Measurements from ENCODE around the gene ERN1. TPM values are rescaled to one million over a fixed set of nuclear protein-coding genes. Genes with fewer than 3 reads are reported as not detected.
A peak's percentile ranks its signal among the peaks of the same experiment; 100 is the strongest.

The ERN1 gene
- total RNA-seq, 1 experiment from 2014 or later, result 79.5 TPM

- no peak for TF ChIP-seq CTCF (IDR thresholded peaks at IDR 0.05; ENCODE audit: unreplicated experiment)
- no peaks in the 10 kb centered on the region for H3K9me3 Mint-ChIP-seq (ENCODE audit: unreplicated experiment)
- no TSS peak for BruUV-seq (replicated peaks)
- CTCF ChIA-PET, result interaction anchor here (0.6 to 1.1 kb wide), 5 partner anchors 12 to 136 kb away, joined by 3 to 5 read pairs (median 5); no protein-coding TSS in a partner anchor
- H3K27ac Mint-ChIP-seq (ENCODE audit: low read depth, unreplicated experiment), result no peak overlapping the region
- no peak overlapping the region for H3K4me3 Mint-ChIP-seq (ENCODE audit: unreplicated experiment)
- POLR2A ChIA-PET, result interaction anchor here (0.6 to 7.1 kb wide), 69 partner anchors 9 to 1192 kb away, joined by 3 to 94 read pairs (median 5); partner anchors contain the start of genes CCDC47, CEP95, DDX42 and DDX5
- peaks cover 23% of the 10 kb centered on the region for H3K4me1 Mint-ChIP-seq (ENCODE audit: insufficient read depth, unreplicated experiment)
- H3K27me3 Mint-ChIP-seq (ENCODE audit: insufficient read depth, unreplicated experiment), result no peaks in the 10 kb centered on the region
- DNase-seq (ENCODE audit: unreplicated experiment), result peak; percentile 99
- H3K36me3 Mint-ChIP-seq (ENCODE audit: insufficient read depth, unreplicated experiment), result no peaks in the 10 kb centered on the region
- intact Hi-C loops (cut with micrococcal nuclease), result loop anchor here (1.0 kb wide), 2 partner anchors 114 to 136 kb away; no protein-coding TSS in a partner anchor
These were observed 15.9 kb upstream of the ERN1 start for GRCh38 chr17:64145751-64146417.

- ChIA-PET POLR2A (interaction anchor here (0.7 to 7.1 kb wide), 56 partner anchors 9 to 372 kb away, joined by 3 to 94 read pairs (median 6); partner anchors contain the start of genes CCDC47, CEP95, DDX42 and DDX5), CTCF (interaction anchor here (0.7 to 1.1 kb wide), 4 partner anchors 11 to 136 kb away, joined by 3 to 5 read pairs (median 5); no protein-coding TSS in a partner anchor)
- no peaks in the 10 kb centered on the region for H3K9me3 Mint-ChIP-seq (ENCODE audit: unreplicated experiment)
- DNase-seq (ENCODE audit: unreplicated experiment), result no peak
- H3K27ac Mint-ChIP-seq (ENCODE audit: low read depth, unreplicated experiment), result no peak overlapping the region
- no peaks in the 10 kb centered on the region for H3K27me3 Mint-ChIP-seq (ENCODE audit: insufficient read depth, unreplicated experiment)
- no peak for TF ChIP-seq CTCF (IDR thresholded peaks at IDR 0.05; ENCODE audit: unreplicated experiment)
- no TSS peak for BruUV-seq (replicated peaks)
- H3K36me3 Mint-ChIP-seq (ENCODE audit: insufficient read depth, unreplicated experiment), result no peaks in the 10 kb centered on the region
- intact Hi-C loops (cut with micrococcal nuclease), result loop anchor here (1.0 kb wide), 2 partner anchors 115 to 137 kb away; no protein-coding TSS in a partner anchor
- H3K4me1 Mint-ChIP-seq (ENCODE audit: insufficient read depth, unreplicated experiment), result peaks cover 23% of the 10 kb centered on the region
- H3K4me3 Mint-ChIP-seq (ENCODE audit: unreplicated experiment), result no peak overlapping the region
These were observed 15.4 kb upstream of the ERN1 start for GRCh38 chr17:64145375-64145750.

GRCh38 chr17:64139542-64139941 lies 9.6 kb upstream of the ERN1 start:
- CTCF ChIA-PET, result interaction anchor here (0.6 to 1.6 kb wide), 2 partner anchors 112 to 127 kb away, joined by 3 to 7 read pairs; no protein-coding TSS in a partner anchor
- H3K9me3 Mint-ChIP-seq (ENCODE audit: unreplicated experiment), result no peaks in the 10 kb centered on the region
- no peak for TF ChIP-seq CTCF (IDR thresholded peaks at IDR 0.05; ENCODE audit: unreplicated experiment)
- POLR2A ChIA-PET, result interaction anchor here (0.5 to 1.1 kb wide), 3 partner anchors 10 to 59 kb away, joined by 3 read pairs; no protein-coding TSS in a partner anchor
- BruUV-seq (replicated peaks), result no TSS peak
- no peaks in the 10 kb centered on the region for H3K4me1 Mint-ChIP-seq (ENCODE audit: insufficient read depth, unreplicated experiment)
- H3K4me3 Mint-ChIP-seq (ENCODE audit: unreplicated experiment), result no peak overlapping the region
- intact Hi-C loops (cut with micrococcal nuclease), result no loop called here
- no peaks in the 10 kb centered on the region for H3K27me3 Mint-ChIP-seq (ENCODE audit: insufficient read depth, unreplicated experiment)
- H3K27ac Mint-ChIP-seq (ENCODE audit: low read depth, unreplicated experiment), result no peak overlapping the region
- DNase-seq (ENCODE audit: unreplicated experiment), result no peak
- H3K36me3 Mint-ChIP-seq (ENCODE audit: insufficient read depth, unreplicated experiment), result no peaks in the 10 kb centered on the region

- intact Hi-C loops (cut with micrococcal nuclease), result no loop called here
- POLR2A ChIA-PET, result interaction anchor here (0.6 to 1.1 kb wide), 4 partner anchors 9 to 367 kb away, joined by 3 to 7 read pairs (median 3); no protein-coding TSS in a partner anchor
- CTCF ChIA-PET, result interaction anchor here (1.6 to 11.4 kb wide), 2 partner anchors 110 to 111 kb away, joined by 7 to 350 read pairs; no protein-coding TSS in a partner anchor
- no peaks in the 10 kb centered on the region for H3K27me3 Mint-ChIP-seq (ENCODE audit: insufficient read depth, unreplicated experiment)
- H3K4me1 Mint-ChIP-seq (ENCODE audit: insufficient read depth, unreplicated experiment), result no peaks in the 10 kb centered on the region
- H3K9me3 Mint-ChIP-seq (ENCODE audit: unreplicated experiment), result no peaks in the 10 kb centered on the region
- TF ChIP-seq CTCF (IDR thresholded peaks at IDR 0.05; ENCODE audit: unreplicated experiment), result no peak
- no peak overlapping the region for H3K4me3 Mint-ChIP-seq (ENCODE audit: unreplicated experiment)
- H3K27ac Mint-ChIP-seq (ENCODE audit: low read depth, unreplicated experiment), result no peak overlapping the region
- H3K36me3 Mint-ChIP-seq (ENCODE audit: insufficient read depth, unreplicated experiment), result no peaks in the 10 kb centered on the region
- BruUV-seq (replicated peaks), result no TSS peak
- no peak for DNase-seq (ENCODE audit: unreplicated experiment)
These were observed 8.5 kb upstream of the ERN1 start for GRCh38 chr17:64138441-64138840.
